SK-N-SH (cell line): ENCODE data around the gene SPAG9. TPM values are rescaled to one million over a fixed set of nuclear protein-coding genes. Genes with fewer than 3 reads are reported as not detected.

Experiments
- CTCF ChIA-PET: fragments of 300-600, 350-600 bp; formaldehyde crosslinking; extraction: SDS; loops from one replicate; lab custom pipeline; 2021; lab: Yijun Ruan, JAX
- POLR2A ChIA-PET: fragments of 350-600 bp; sonication (Branson Sonifier 250); formaldehyde crosslinking; extraction: SDS; loops from one replicate; lab custom pipeline; 2020; ENCODE audit warnings: antibody characterized with exemption, inconsistent platforms; lab: Yijun Ruan, JAX
- DNase-seq: peaks from one replicate; pipeline ENCODE4 v3.0.0; 2012
- H2AFZ ChIP-seq: fragments of 200-600 bp; sonication (generic); 2 replicates; pipeline ENCODE4 v1.8.1; 2016; ENCODE audit warnings: antibody characterized with exemption, mild to moderate bottlenecking, low read depth
- H3F3A ChIP-seq: fragments of 200-600 bp; sonication (generic); replicated peaks from 2 replicates; pipeline ENCODE3; 2016; ENCODE audit warnings: antibody characterized with exemption, mild to moderate bottlenecking; ENCODE audit not compliant: insufficient read depth
- H3K27ac ChIP-seq, 2 experiments: fragments of 200-500 bp in 1 of 2; fragments of 200-600 bp in 1 of 2; sonication (Bioruptor generic) in 1 of 2; sonication (generic), shearing (Covaris generic) in 1 of 2; 2 replicates each; pipeline versions ENCODE4 v1.5.1 to v1.6.1; 2014 to 2016; ENCODE audit warnings: low read depth in 2 of 2, inconsistent platforms in 1 of 2, low read length in 1 of 2, mild to moderate bottlenecking in 1 of 2, mixed read lengths in 1 of 2
- H3K27me3 ChIP-seq: fragments of 200-600 bp; sonication (generic), shearing (Covaris generic); 2 replicates; pipeline ENCODE4 v1.6.1; 2016; ENCODE audit warnings: mixed run types; ENCODE audit not compliant: insufficient read depth
- H3K36me3 ChIP-seq, 2 experiments: fragments of 200-500 bp in 1 of 2; fragments of 200-600 bp in 1 of 2; sonication (Bioruptor generic) in 1 of 2; sonication (generic) in 1 of 2; replicated peaks in 1 of 2; 2 replicates each; pipeline versions ENCODE3 to v1.5.1; 2014 to 2016; ENCODE audit warnings: low read length in 1 of 2, mild to moderate bottlenecking in 1 of 2; ENCODE audit not compliant: insufficient read depth in 2 of 2, control insufficient read depth in 1 of 2
- H3K4me1 ChIP-seq, 2 experiments: fragments of 200-500 bp in 1 of 2; fragments of 200-600 bp in 1 of 2; sonication (Bioruptor generic) in 1 of 2; sonication (generic), shearing (Covaris generic) in 1 of 2; 2 replicates each; pipeline versions ENCODE4 v1.5.1 to v1.6.1; 2014 to 2016; ENCODE audit warnings: low read depth in 1 of 2, low read length in 1 of 2, mixed run types in 1 of 2; ENCODE audit not compliant: insufficient read depth in 2 of 2, control insufficient read depth in 1 of 2
- H3K4me2 ChIP-seq: fragments of 200-600 bp; sonication (generic), shearing (Covaris generic); 2 replicates; pipeline ENCODE4 v1.6.1; 2017; ENCODE audit warnings: mixed run types
- H3K4me3 ChIP-seq, 2 experiments: fragments of 200-500 bp in 1 of 2; fragments of 200-600 bp in 1 of 2; sonication (Bioruptor generic) in 1 of 2; sonication (generic), shearing (Covaris generic) in 1 of 2; 2 replicates each; pipeline versions ENCODE4 v1.5.1 to v1.8.1; 2014 to 2016; ENCODE audit warnings: low read depth in 2 of 2, inconsistent platforms in 1 of 2, low read length in 1 of 2, mild to moderate bottlenecking in 1 of 2, mixed read lengths in 1 of 2, moderate library complexity in 1 of 2
- H3K79me2 ChIP-seq: fragments of 200-600 bp; sonication (generic); 2 replicates; pipeline ENCODE4 v1.8.1; 2017; ENCODE audit warnings: mild to moderate bottlenecking; ENCODE audit not compliant: insufficient read depth
- H3K9ac ChIP-seq: fragments of 200-600 bp; sonication (generic); 2 replicates; pipeline ENCODE4 v1.6.1; 2017; ENCODE audit warnings: mixed run types
- H3K9me2 ChIP-seq: fragments of 200-600 bp; sonication (generic); 2 replicates; pipeline ENCODE4 v1.6.1; 2017; ENCODE audit warnings: mixed run types
- H3K9me3 ChIP-seq: fragments of 200-600 bp; sonication (generic); 2 replicates; pipeline ENCODE4 v1.6.1; 2017; ENCODE audit warnings: mixed run types, mild to moderate bottlenecking, moderate library complexity
- H4K20me1 ChIP-seq: fragments of 200-600 bp; sonication (generic); 2 replicates; pipeline ENCODE4 v1.6.1; 2017; ENCODE audit warnings: mild to moderate bottlenecking, mixed run types; ENCODE audit not compliant: insufficient read depth
- CHD2 ChIP-seq: fragments of 150-350 bp; IDR thresholded peaks from 2 replicates; pipeline ENCODE4 v1.6.1; 2018; ENCODE audit warnings: low read length; ENCODE audit not compliant: partially characterized antibody
- FOSL2 ChIP-seq: IDR thresholded peaks from 2 replicates; pipeline ENCODE4 v1.4.0; 2012; ENCODE audit warnings: low read depth, mild to moderate bottlenecking, moderate library complexity, borderline replicate concordance
- FOXJ3 ChIP-seq: sonication (generic); formaldehyde crosslinking; IDR thresholded peaks from 2 replicates; pipeline ENCODE4 v1.5.1; 2020; ENCODE audit warnings: mild to moderate bottlenecking, missing genetic modification reagents
- FOXM1 ChIP-seq: IDR thresholded peaks from 2 replicates; pipeline ENCODE4 v1.4.0; 2012; ENCODE audit warnings: low read depth, mild to moderate bottlenecking
- GABPA ChIP-seq: IDR thresholded peaks from 2 replicates; pipeline ENCODE4 v1.4.0; 2012; ENCODE audit warnings: low read depth, mild to moderate bottlenecking
- MEF2A ChIP-seq: IDR thresholded peaks from 2 replicates; pipeline ENCODE4 v1.4.0; 2012; ENCODE audit warnings: low read depth, borderline replicate concordance
- MXI1 ChIP-seq: IDR thresholded peaks from 2 replicates; pipeline ENCODE4 v1.6.1; 2012; ENCODE audit warnings: mild to moderate bottlenecking, low read depth, low read length, improper control_type of control experiment
- NRF1 ChIP-seq: IDR thresholded peaks from 2 replicates; pipeline ENCODE4 v1.6.1; 2012; ENCODE audit warnings: low read depth, mild to moderate bottlenecking, low read length
- POLR2AphosphoS5 ChIP-seq: IDR thresholded peaks from 2 replicates; pipeline ENCODE4 v1.6.1; 2012; ENCODE audit warnings: low read depth, low read length
- TCF12 ChIP-seq: IDR thresholded peaks from 2 replicates; pipeline ENCODE4 v1.4.0; 2012
- WGBS: methylation state at CpG from one replicate; pipeline ENCODE4 v1.1.6; 2017; ENCODE audit warnings: low lambda C conversion rate; 5-methylcytosine and 5-hydroxymethylcytosine counted together
- polyA plus RNA-seq, 3 experiments: library from polyadenylated mRNA; depleted of rRNA; stranded (reverse); fragments of >200 nt; gene quantifications; 2 replicates each; pipeline ENCODE4 v1.2.3, GENCODE V29; 2012

The SPAG9 gene
- polyA plus RNA-seq, 1 of the 3 experiments (the other 2 are of a cell fraction), result 32.1 TPM

- TF ChIP-seq POLR2AphosphoS5, result no peak
- no peak for TF ChIP-seq FOXM1
- no peak for TF ChIP-seq FOXJ3 (CRISPR knock-in tag)
- no peak for TF ChIP-seq CHD2
- no peak for TF ChIP-seq GABPA
- TF ChIP-seq, all 33 proteins: peak for 0
These were observed 203.8 kb downstream of the SPAG9 start (continued) for GRCh38 chr17:50916708-50917417.

GRCh38 chr17:50916026-50916707, 204.5 kb downstream of the SPAG9 start:
- H3F3A ChIP-seq, result peaks cover 3% of the 10 kb centered on the region
- no peaks in the 10 kb centered on the region for H3K79me2 ChIP-seq
- TF ChIP-seq GABPA, result no peak
- TF ChIP-seq TCF12, result no peak
- TF ChIP-seq NRF1, result no peak
- no peak for TF ChIP-seq MXI1
- TF ChIP-seq FOSL2, result peak; percentile 17; the same call in 1 of the 2 replicates
- H3K4me2 ChIP-seq, result no peak overlapping the region
- H3K9ac ChIP-seq, result no peak overlapping the region
- H3K4me3 ChIP-seq, result no peak overlapping the region
- ChIA-PET CTCF (interaction anchor here (0.7 to 6.7 kb wide), 4 partner anchors 11 to 74 kb away, joined by 3 to 34 read pairs (median 10); no protein-coding TSS in a partner anchor), POLR2A (interaction anchor here (1.7 to 13.7 kb wide), 2 partner anchors 15 to 51 kb away, joined by 4 to 166 read pairs; partner anchors contain the start of gene TOB1)
- H3K27me3 ChIP-seq, result no peaks in the 10 kb centered on the region
- no peaks in the 10 kb centered on the region for H3K9me3 ChIP-seq
- H2AFZ ChIP-seq, result no peak overlapping the region
- H4K20me1 ChIP-seq, result no peaks in the 10 kb centered on the region
- 92% methylated on average over 2 of the region's 2 CpGs for WGBS
- H3K4me1 ChIP-seq, result peaks cover 14 to 32% of the 10 kb centered on the region in 2 experiments
- DNase-seq, result no peak
- no peaks in the 10 kb centered on the region for H3K36me3 ChIP-seq
- H3K9me2 ChIP-seq, result no peaks in the 10 kb centered on the region
- H3K27ac ChIP-seq, result no peak overlapping the region; a peak in 1 of 4 replicates

- H3K27me3 ChIP-seq, result no peaks in the 10 kb centered on the region
- no peaks in the 10 kb centered on the region for H3K9me2 ChIP-seq
- H4K20me1 ChIP-seq, result no peaks in the 10 kb centered on the region
- H3K27ac ChIP-seq, result no peak overlapping the region
- no peak for DNase-seq
- H3K4me1 ChIP-seq, result peaks cover 11 to 24% of the 10 kb centered on the region in 2 experiments
- no peaks in the 10 kb centered on the region for H3K9me3 ChIP-seq
- WGBS, result 94% methylated on average over 11 of the region's 11 CpGs
- H3K4me2 ChIP-seq, result no peak overlapping the region
- peaks cover 6% of the 10 kb centered on the region for H3F3A ChIP-seq
- no peaks in the 10 kb centered on the region for H3K79me2 ChIP-seq
- CTCF ChIA-PET, result interaction anchor here (0.6 to 1.3 kb wide), 4 partner anchors 51 to 243 kb away, joined by 3 to 4 read pairs (median 3); no protein-coding TSS in a partner anchor
- H3K4me3 ChIP-seq, result no peak overlapping the region
- no peaks in the 10 kb centered on the region for H3K36me3 ChIP-seq
- no peak for TF ChIP-seq MEF2A
- H2AFZ ChIP-seq, result no peak overlapping the region
- no peak overlapping the region for H3K9ac ChIP-seq
- POLR2A ChIA-PET, result interaction anchor here (13.7 kb wide), 1 partner anchor 49 kb away, joined by 166 read pairs; the partner anchor contains the start of gene TOB1
These were observed 206.1 kb downstream of the SPAG9 start for GRCh38 chr17:50914505-50915063.
